GM18507 (cell line): ENCODE measurements around the gene IL17REL.

Source experiments
- DNase-seq: peaks from one replicate; pipeline ENCODE4 v3.0.0; 2011; ENCODE audit warnings: low read depth; ENCODE audit not compliant: insufficient read length; ENCODE audit errors: extremely low spot score
- FAIRE-seq: peaks from 2 replicates; lab custom pipeline; 2011; peaks lifted over from hg19 to GRCh38; lab: Jason Lieb, UNC

The IL17REL gene

GRCh38 chr22:50027639-50028537 lies 15.3 kb upstream of the IL17REL start:
- FAIRE-seq (no peak), DNase-seq (no peak)

GRCh38 chr22:50025993-50026392 lies 13.4 kb upstream of the IL17REL start:
- FAIRE-seq: no peak
- DNase-seq: no peak

- FAIRE-seq: no peak
- DNase-seq: no peak
Measured at GRCh38 chr22:50022171-50022819, 9.7 kb upstream of the IL17REL start.

DNA sequence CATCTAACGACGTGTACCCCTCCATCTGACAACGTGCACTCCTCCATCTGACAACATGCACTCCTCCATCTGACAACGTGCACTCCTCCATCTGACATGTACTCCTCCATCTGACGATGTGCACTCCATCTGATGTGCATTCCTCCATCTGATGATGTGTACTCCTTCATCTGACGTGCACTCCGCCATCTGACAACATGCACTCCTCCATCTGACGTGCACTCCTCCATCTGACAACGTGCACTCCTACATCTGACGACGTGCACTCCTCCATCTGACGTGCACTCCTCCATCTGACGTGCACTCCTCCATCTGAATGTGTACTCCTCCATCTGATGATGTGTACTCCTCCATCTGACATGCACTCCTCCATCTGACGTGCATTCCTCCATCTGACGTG lies 8.0 kb upstream of the IL17REL start:
- FAIRE-seq: no peak
- no peak for DNase-seq

GRCh38 chr22:50019316-50019715 lies 6.8 kb upstream of the IL17REL start:
- no peak for FAIRE-seq
- DNase-seq: no peak

DNA sequence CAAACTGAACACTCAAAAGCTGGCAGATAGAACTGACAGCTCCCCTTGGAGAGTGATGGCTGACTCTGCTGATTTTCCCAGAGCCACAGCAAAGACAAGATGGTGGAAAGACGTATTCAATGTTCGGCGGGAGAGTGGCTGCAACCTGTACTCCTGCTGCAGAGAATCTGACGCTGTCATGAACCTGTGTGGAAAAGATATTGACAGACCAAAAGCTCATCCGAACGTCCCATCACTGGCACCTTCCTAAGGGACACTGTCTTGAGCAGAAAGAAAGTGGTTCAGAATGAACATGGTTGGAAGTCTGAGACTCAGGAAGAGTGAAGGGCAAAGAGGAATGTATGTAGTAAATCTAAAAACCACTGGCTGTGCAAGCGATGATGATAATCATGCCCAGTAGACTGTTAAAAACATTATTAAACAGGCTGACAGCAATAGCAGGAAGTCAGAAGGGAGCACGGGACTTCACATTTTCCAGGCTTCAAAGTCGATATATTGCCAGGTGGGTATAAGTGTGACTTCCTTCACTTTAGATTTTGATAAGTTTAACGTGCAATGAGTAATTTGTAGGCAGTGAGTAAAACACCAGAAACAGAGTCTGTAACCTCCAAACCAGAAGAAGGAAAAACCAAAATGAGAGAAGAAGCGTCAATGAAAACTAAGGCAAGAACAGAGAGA lies 6.2 kb upstream of the IL17REL start:
- no peak for DNase-seq
- FAIRE-seq: no peak

GRCh38 chr22:50017701-50018224 lies 5.2 kb upstream of the IL17REL start:
- FAIRE-seq: no peak
- DNase-seq: no peak

- peak; percentile 39 for DNase-seq
- FAIRE-seq: peak; percentile 83
Measured at GRCh38 chr22:50016988-50017700, 4.6 kb upstream of the IL17REL start.

- no peak for DNase-seq
- no peak for FAIRE-seq
Measured at GRCh38 chr22:50016308-50016987, 3.9 kb upstream of the IL17REL start.

DNA sequence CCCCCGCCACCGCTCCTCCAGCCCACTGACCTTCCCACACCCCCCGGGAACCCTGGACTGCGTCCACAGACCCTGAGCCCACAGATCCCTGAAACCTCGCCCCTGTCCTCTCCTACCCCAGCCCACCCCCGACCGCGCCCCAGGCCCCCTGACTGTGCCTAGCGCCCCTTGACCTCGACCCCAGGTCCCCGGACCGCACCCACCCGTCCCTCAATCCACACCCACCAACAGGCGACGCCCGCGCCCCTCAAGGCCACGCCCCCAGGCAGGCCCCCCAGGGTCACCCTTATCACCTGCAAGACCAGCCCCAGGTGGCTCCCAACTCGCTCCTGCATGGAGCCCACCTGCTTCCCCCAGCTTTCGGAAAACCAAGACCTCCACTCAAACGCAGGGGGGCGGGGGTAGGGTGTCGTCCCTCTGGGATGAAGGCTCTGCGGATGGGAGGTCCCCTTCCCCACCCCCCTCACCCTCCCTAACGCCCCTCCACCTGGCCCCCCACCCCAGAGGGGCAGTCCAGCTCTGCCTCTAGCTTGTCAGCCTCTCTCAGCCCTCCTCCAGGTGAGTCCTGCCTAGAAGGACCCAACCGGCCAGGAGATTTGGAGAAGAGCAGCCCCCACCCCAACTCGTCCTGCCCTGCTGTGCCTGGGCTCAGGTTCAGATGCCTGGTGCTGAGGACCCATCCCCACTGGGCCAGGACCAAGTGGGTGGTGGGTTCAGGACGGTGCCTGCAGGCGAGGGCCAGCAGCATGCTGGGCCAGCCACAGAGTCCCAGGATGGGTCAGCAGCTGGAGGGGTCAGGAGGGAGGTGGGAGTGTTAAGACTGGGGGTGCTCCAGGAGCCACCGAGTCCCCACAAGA lies 3.1 kb upstream of the IL17REL start:
- FAIRE-seq: no peak
- no peak for DNase-seq

DNA sequence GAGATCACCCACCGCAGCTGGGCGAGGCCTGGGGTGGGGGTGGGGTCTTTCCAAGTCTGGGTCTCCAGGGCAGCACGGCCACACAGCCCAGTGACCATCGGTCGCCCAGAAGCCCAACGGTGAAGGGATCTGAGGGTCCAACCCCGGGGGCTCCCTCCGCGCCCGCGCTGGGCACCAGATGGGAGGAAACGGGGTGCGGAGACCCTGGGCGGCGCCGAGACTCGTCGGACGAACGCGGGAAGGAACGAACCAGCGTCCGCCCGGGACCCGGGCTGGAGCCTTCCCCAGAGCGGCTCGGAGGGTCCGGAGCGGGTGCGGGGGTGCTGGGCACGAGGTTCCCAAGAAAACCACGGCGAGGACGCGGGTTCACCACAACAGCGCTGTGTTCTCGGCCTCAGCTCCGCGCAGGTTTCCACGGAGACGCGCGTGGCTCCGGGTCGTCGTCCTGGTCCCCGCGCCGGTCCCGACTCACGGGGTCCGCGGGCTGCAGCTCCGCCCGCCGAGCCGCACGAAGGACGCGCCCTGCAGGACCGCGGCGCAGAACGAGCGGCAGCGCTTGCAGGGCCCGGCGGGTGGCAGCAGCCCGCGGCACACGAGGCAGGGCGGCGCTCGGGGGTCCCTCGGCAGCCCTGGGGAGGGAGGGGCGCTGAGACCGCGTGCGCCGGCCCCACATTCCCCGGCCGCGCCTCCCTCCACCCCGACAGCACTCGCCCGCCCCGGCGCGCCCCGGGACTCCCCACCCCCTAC lies 2.3 kb upstream of the IL17REL start:
- FAIRE-seq: no peak

GRCh38 chr22:50014053-50014501 lies 1.5 kb upstream of the IL17REL start:
- DNase-seq (no peak), FAIRE-seq (no peak)

More for the DNA sequence above, 2.3 kb upstream of the IL17REL start:
- DNase-seq: no peak

- DNase-seq: no peak
- FAIRE-seq: peak; percentile 39
Measured at GRCh38 chr22:50011447-50012210, 936 bp downstream of the IL17REL start.

DNA sequence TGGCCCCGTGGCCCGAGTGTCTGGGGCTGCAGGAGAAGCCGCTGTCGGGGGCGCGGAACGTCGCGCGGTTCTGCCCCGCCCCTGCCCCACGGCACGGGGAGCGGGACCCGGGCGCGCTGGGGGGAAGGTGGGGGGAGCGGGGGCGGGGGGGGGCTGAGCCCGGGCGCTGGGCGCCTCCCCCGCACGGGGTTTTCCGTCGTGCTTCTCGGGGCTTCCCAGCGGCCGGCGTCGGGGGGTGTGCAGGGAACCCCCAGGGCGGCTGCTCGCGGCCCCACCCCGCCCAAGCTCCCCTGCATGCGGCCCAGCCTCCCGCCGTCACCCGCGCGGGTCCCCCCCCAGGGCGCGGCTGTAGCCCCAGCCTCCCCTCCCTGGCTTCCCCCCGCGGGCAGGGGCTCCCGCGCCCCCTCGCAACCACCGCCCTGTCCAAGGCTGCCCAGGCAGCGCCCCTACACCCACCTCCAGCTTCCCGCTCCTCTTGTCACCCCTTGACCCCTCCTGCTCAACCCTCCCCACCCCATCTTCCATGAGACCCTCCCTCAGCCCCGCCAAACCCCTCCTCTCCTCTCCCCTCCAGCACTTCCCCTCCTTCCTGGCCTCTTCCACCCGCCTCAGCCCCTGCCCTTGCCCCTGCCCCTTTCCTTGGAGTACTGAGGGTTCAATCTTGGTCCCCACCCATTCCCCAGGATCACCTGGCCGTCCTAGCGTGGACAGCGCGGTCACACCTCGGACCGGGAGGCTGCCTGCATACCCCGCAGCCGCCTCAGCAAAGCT lies 1.7 kb downstream of the IL17REL start:
- no peak for DNase-seq
- FAIRE-seq: no peak

- no peak for DNase-seq
- FAIRE-seq: peak; percentile 73
Measured at GRCh38 chr22:50009765-50010675, 2.5 kb downstream of the IL17REL start.
